IMR-90 (cell line): ENCODE data around the gene PP2D1. TPM values are rescaled to one million over a fixed set of nuclear protein-coding genes. Genes with fewer than 3 reads are reported as not detected.

Experiments used
- ATAC-seq: fragments of 200-7000 bp; cut with Tn5 transposase; 2 replicates; pipeline ENCODE4 v1.9.1; 2020; ENCODE audit warnings: low read depth, mild to moderate bottlenecking, moderate library complexity
- BruUV-seq: library from RNA; stranded (reverse); fragments of 400-500 nt; replicated peaks from 2 replicates; lab custom pipeline; 2021; lab: Mats Ljungman, UMichigan
- CTCF ChIA-PET: fragments of 300-600 bp; formaldehyde crosslinking; extraction: SDS; loops from one replicate; lab custom pipeline; 2021; ENCODE audit warnings: antibody characterized with exemption; lab: Yijun Ruan, JAX
- POLR2A ChIA-PET: fragments of 300-600 bp; sonication (Branson Sonifier 250); formaldehyde crosslinking; loops from one replicate; lab custom pipeline; 2022; ENCODE audit warnings: antibody characterized with exemption; ENCODE audit not compliant: unreplicated experiment; lab: Charles Lee
- DNase-seq: peaks from one replicate; pipeline ENCODE4 v3.0.0; 2013
- H2AFZ ChIP-seq: replicated peaks from 2 replicates; pipeline ENCODE3; 2013; ENCODE audit warnings: low read length, mild to moderate bottlenecking; ENCODE audit not compliant: poor library complexity
- H2AK5ac ChIP-seq: 2 replicates; pipeline ENCODE4 v1.6.1; 2013; ENCODE audit warnings: low read depth, low read length, inconsistent platforms
- H2AK9ac ChIP-seq: replicated peaks from 2 replicates; pipeline ENCODE3; 2013; ENCODE audit warnings: mild to moderate bottlenecking, low read depth, low read length, moderate library complexity; ENCODE audit not compliant: poor library complexity
- H2BK120ac ChIP-seq: 2 replicates; pipeline ENCODE4 v1.6.1; 2013; ENCODE audit warnings: low read depth, low read length, inconsistent platforms
- H2BK15ac ChIP-seq: 3 replicates; pipeline ENCODE4 v1.6.1; 2013; ENCODE audit warnings: low read depth, low read length, inconsistent platforms
- H2BK20ac ChIP-seq: 2 replicates; pipeline ENCODE4 v1.6.1; 2013; ENCODE audit warnings: low read depth, mild to moderate bottlenecking, inconsistent platforms, low read length, moderate library complexity
- H2BK5ac ChIP-seq: 2 replicates; pipeline ENCODE4 v1.6.1; 2013; ENCODE audit warnings: mild to moderate bottlenecking, low read depth, low read length, inconsistent platforms; ENCODE audit not compliant: poor library complexity, severe bottlenecking
- H3K14ac ChIP-seq: replicated peaks from 2 replicates; pipeline ENCODE4 v1.6.1; 2013; ENCODE audit warnings: low read depth, low read length, inconsistent platforms
- H3K18ac ChIP-seq: 2 replicates; pipeline ENCODE4 v1.6.1; 2013; ENCODE audit warnings: low read depth, low read length, control low read depth
- H3K23ac ChIP-seq: 2 replicates; pipeline ENCODE4 v1.6.1; 2013; ENCODE audit warnings: low read depth, low read length, inconsistent platforms
- H3K27ac ChIP-seq: 2 replicates; pipeline ENCODE4 v1.5.1; 2013; ENCODE audit warnings: mild to moderate bottlenecking, control low read depth, low read length; ENCODE audit not compliant: insufficient read depth
- H3K27me3 ChIP-seq: 2 replicates; pipeline ENCODE4 v1.6.1; 2013; ENCODE audit warnings: low read length; ENCODE audit not compliant: control insufficient read depth, insufficient read depth
- H3K36me3 ChIP-seq: 2 replicates; pipeline ENCODE4 v1.6.1; 2013; ENCODE audit warnings: low read length, mixed read lengths; ENCODE audit not compliant: control insufficient read depth, insufficient read depth
- H3K4ac ChIP-seq: 2 replicates; pipeline ENCODE4 v1.6.1; 2013; ENCODE audit warnings: low read depth, low read length, inconsistent platforms
- H3K4me1 ChIP-seq: 2 replicates; pipeline ENCODE4 v1.6.1; 2013; ENCODE audit warnings: low read length, mixed read lengths; ENCODE audit not compliant: control insufficient read depth, insufficient read depth
- H3K4me2 ChIP-seq: 2 replicates; pipeline ENCODE4 v1.6.1; 2013; ENCODE audit warnings: low read depth, mild to moderate bottlenecking, control low read depth, low read length, moderate library complexity
- H3K4me3 ChIP-seq: 2 replicates; pipeline ENCODE4 v1.5.1; 2013; ENCODE audit warnings: low read depth, mild to moderate bottlenecking, control low read depth, low read length, moderate library complexity; ENCODE audit not compliant: insufficient read depth
- H3K56ac ChIP-seq: 2 replicates; pipeline ENCODE4 v1.6.1; 2013; ENCODE audit warnings: low read length, inconsistent platforms; ENCODE audit not compliant: insufficient read depth; ENCODE audit errors: extremely low read depth
- H3K79me1 ChIP-seq, 2 experiments: 2 replicates each; pipeline ENCODE4 v1.6.1; 2013; ENCODE audit warnings: low read length in 2 of 2, inconsistent platforms in 1 of 2, low read depth in 1 of 2
- H3K9ac ChIP-seq: 2 replicates; pipeline ENCODE4 v1.6.1; 2013; ENCODE audit warnings: low read depth, low read length, control low read depth
- H3K9me1 ChIP-seq: 2 replicates; pipeline ENCODE4 v1.6.1; 2013; ENCODE audit warnings: low read length, inconsistent platforms; ENCODE audit not compliant: insufficient read depth
- H3K9me3 ChIP-seq: 2 replicates; pipeline ENCODE4 v1.6.1; 2013; ENCODE audit warnings: low read length; ENCODE audit not compliant: control insufficient read depth, insufficient read depth
- H4K20me1 ChIP-seq: 2 replicates; pipeline ENCODE4 v1.6.1; 2013; ENCODE audit warnings: low read length, inconsistent platforms; ENCODE audit not compliant: insufficient read depth
- H4K5ac ChIP-seq: 2 replicates; pipeline ENCODE4 v1.6.1; 2013; ENCODE audit warnings: mild to moderate bottlenecking, low read depth, low read length, control low read depth
- H4K8ac ChIP-seq, 2 experiments: 2 replicates each; pipeline ENCODE4 v1.6.1; 2013; ENCODE audit warnings: low read depth in 2 of 2, low read length in 2 of 2, control low read depth in 1 of 2, inconsistent platforms in 1 of 2
- H4K91ac ChIP-seq: 2 replicates; pipeline ENCODE4 v1.6.1; 2013; ENCODE audit warnings: low read depth, low read length, inconsistent platforms; ENCODE audit not compliant: insufficient read depth
- FOS ChIP-seq: fragments of 150-350 bp; IDR thresholded peaks from 2 replicates; pipeline ENCODE4 v1.6.1; 2016; ENCODE audit warnings: low read depth, low read length
- MAFK ChIP-seq: IDR thresholded peaks from 2 replicates; pipeline ENCODE4 v1.6.1; 2012; ENCODE audit warnings: low read depth, low read length, improper control_type of control experiment
- MAZ ChIP-seq: IDR thresholded peaks from 2 replicates; pipeline ENCODE4 v1.6.1; 2012; ENCODE audit warnings: low read depth, mild to moderate bottlenecking, low read length, improper control_type of control experiment, moderate library complexity, borderline replicate concordance
- RAD21 ChIP-seq: IDR thresholded peaks from 2 replicates; pipeline ENCODE4 v1.6.1; 2012; ENCODE audit warnings: low read length, improper control_type of control experiment
- WGBS, 2 experiments: methylation state at CpG; one replicate each; pipeline versions ENCODE4 v1.1.5 to v1.1.7; 2013; ENCODE audit warnings: missing lambda C conversion rate in 2 of 2; ENCODE audit not compliant: insufficient read length in 1 of 2; ENCODE audit errors: extremely low coverage in 2 of 2; 5-methylcytosine and 5-hydroxymethylcytosine counted together
- dilution Hi-C: fragments of 300-500 bp; cut with HindIII; formaldehyde crosslinking; loops from one replicate; pipeline ENCODE4 v1.14.3; 2018; ENCODE audit warnings: low sequenced_read_pairs; ENCODE audit not compliant: unreplicated experiment
- in situ Hi-C: fragments of 300-500 bp; cut with MboI; formaldehyde crosslinking; loops from 3 replicates; pipeline ENCODE4 v1.14.3; 2019; ENCODE audit warnings: low sequenced_read_pairs, inconsistent platforms, mixed read lengths
- intact Hi-C: fragments of 100-400 bp; cut with micrococcal nuclease; formaldehyde crosslinking; loops from 2 replicates; pipeline ENCODE4 v1.10.0; 2022
- polyA plus RNA-seq, 3 experiments: library from polyadenylated mRNA; depleted of rRNA; stranded (reverse); fragments of >200 nt; gene quantifications; 2 replicates each; pipeline ENCODE4 v1.2.3, GENCODE V29; 2012; ENCODE audit warnings: low replicate concordance in 1 of 3
- total RNA-seq: library from RNA; depleted of rRNA; stranded (reverse); fragments of >200 nt; gene quantifications from 2 replicates; pipeline ENCODE4 v1.2.3, GENCODE V29; 2012
- TF ChIP-seq, protein P1 (sequence below): fragments of 150-350 bp; IDR thresholded peaks from 2 replicates; pipeline ENCODE4 v1.6.1; 2017; ENCODE audit warnings: mild to moderate bottlenecking, antibody characterized with exemption, low read length, low read depth

Gene PP2D1
- total and polyA plus RNA-seq, 2 of the 4 experiments (the other 2 are of a cell fraction): not detected

DNA sequence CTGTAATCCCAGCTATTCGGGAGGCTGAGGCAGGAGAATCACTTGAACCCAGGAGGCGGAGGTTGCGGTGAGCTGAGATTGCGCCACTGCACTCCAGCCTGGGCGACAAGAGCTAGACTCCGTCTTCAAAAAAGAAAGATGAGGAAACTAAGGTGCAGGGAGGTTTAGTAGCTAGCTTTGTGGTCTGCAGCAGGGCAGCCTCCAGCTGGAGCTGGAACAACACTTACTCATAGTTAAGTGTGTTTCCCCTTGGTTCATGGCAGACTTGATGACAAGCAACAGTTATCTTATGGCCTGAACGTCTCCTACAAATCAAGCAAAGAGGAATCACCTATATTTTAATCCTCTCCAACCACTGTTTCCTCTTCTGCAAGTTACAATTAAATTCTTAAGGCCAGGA is 40.8 kb upstream of the PP2D1 start:
- no peak overlapping the region for H3K56ac ChIP-seq
- H2BK5ac ChIP-seq: no peak overlapping the region
- H3K9me1 ChIP-seq: peaks cover 4% of the 10 kb centered on the region
- H4K20me1 ChIP-seq: no peaks in the 10 kb centered on the region
- H3K4ac ChIP-seq: no peak overlapping the region
- WGBS, 2 experiments: no CpG with 5 or more reads among the region's 7 CpGs
- H3K18ac ChIP-seq: no peak overlapping the region
- no peak for ATAC-seq
- no peak overlapping the region for H3K9ac ChIP-seq
- H2BK15ac ChIP-seq: no peak overlapping the region
- H3K4me3 ChIP-seq: no peak overlapping the region
- H3K79me1 ChIP-seq: peaks cover 0 to 5% of the 10 kb centered on the region in 2 experiments; a peak in 2 of 4 replicates
- H3K9me3 ChIP-seq: no peaks in the 10 kb centered on the region
- no peak overlapping the region for H4K8ac ChIP-seq
- no peak overlapping the region for H2AK5ac ChIP-seq
- no peak overlapping the region for H3K27ac ChIP-seq
- intact Hi-C loops (no loop called here), in situ Hi-C loops (no loop called here), dilution Hi-C loops (no loop called here)
- DNase-seq: no peak
- TF ChIP-seq FOS (no peak), RAD21 (no peak), MAFK (no peak), MAZ (no peak)
- TF ChIP-seq, protein P1, sequence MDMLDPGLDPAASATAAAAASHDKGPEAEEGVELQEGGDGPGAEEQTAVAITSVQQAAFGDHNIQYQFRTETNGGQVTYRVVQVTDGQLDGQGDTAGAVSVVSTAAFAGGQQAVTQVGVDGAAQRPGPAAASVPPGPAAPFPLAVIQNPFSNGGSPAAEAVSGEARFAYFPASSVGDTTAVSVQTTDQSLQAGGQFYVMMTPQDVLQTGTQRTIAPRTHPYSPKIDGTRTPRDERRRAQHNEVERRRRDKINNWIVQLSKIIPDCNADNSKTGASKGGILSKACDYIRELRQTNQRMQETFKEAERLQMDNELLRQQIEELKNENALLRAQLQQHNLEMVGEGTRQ: no peak
- no peaks in the 10 kb centered on the region for H3K27me3 ChIP-seq
- no peak overlapping the region for H4K5ac ChIP-seq
- peaks cover 13% of the 10 kb centered on the region; the same call in 1 of the 2 replicates for H3K4me1 ChIP-seq
- H3K4me2 ChIP-seq: no peak overlapping the region
- no peak overlapping the region for H2BK20ac ChIP-seq
- no peak overlapping the region for H4K91ac ChIP-seq
- POLR2A ChIA-PET: no interaction called here
- no peaks in the 10 kb centered on the region for H3K36me3 ChIP-seq
- H2AFZ ChIP-seq: no peak overlapping the region
- H2AK9ac ChIP-seq: no peak overlapping the region
- BruUV-seq: no TSS peak
- CTCF ChIA-PET: no interaction called here
- no peak overlapping the region for H3K14ac ChIP-seq
- H2BK120ac ChIP-seq: no peak overlapping the region
- H3K23ac ChIP-seq: no peak overlapping the region
